Neuronal stem cell (in vitro differentiated cells): Measurements from ENCODE around the gene BBS9.

Experiments used
- DNase-seq: peaks from one replicate; pipeline ENCODE4 v3.0.0-alpha.2; 2013; ENCODE audit warnings: low spot score
- H2AFZ ChIP-seq: one replicate; pipeline ENCODE4 v1.6.1; 2013; ENCODE audit warnings: mild to moderate bottlenecking, low read length, inconsistent platforms
- H2AK5ac ChIP-seq: 2 replicates; pipeline ENCODE4 v1.6.1; 2013; ENCODE audit warnings: low read depth, mild to moderate bottlenecking, inconsistent platforms, low read length, moderate library complexity, mixed read lengths
- H2BK120ac ChIP-seq: 2 replicates; pipeline ENCODE4 v1.6.1; 2013; ENCODE audit warnings: low read depth, mild to moderate bottlenecking, inconsistent platforms, low read length, moderate library complexity, mixed read lengths
- H2BK12ac ChIP-seq: one replicate; pipeline ENCODE4 v1.6.1; 2013; ENCODE audit warnings: low read length, inconsistent platforms
- H2BK15ac ChIP-seq: 2 replicates; pipeline ENCODE4 v1.6.1; 2013; ENCODE audit warnings: mild to moderate bottlenecking, low read length, inconsistent platforms, mixed read lengths
- H2BK5ac ChIP-seq: one replicate; pipeline ENCODE4 v1.6.1; 2013; ENCODE audit warnings: inconsistent platforms, mild to moderate bottlenecking, low read length, moderate library complexity
- H3K14ac ChIP-seq: one replicate; pipeline ENCODE4 v1.6.1; 2013; ENCODE audit warnings: low read length, inconsistent platforms
- H3K18ac ChIP-seq: 2 replicates; pipeline ENCODE4 v1.6.1; 2013; ENCODE audit warnings: low read length, inconsistent platforms
- H3K23ac ChIP-seq: 2 replicates; pipeline ENCODE4 v1.6.1; 2013; ENCODE audit warnings: low read depth, mild to moderate bottlenecking, mixed read lengths, low read length, inconsistent platforms; ENCODE audit not compliant: poor library complexity
- H3K27ac ChIP-seq: replicated peaks from 3 replicates; pipeline ENCODE4 v1.5.1; 2013; ENCODE audit warnings: low read length, inconsistent platforms
- H3K27me3 ChIP-seq, 3 experiments: 2 replicates each; pipeline ENCODE4 v1.6.1; 2013; ENCODE audit warnings: low read length in 3 of 3, mild to moderate bottlenecking in 2 of 3, inconsistent platforms in 1 of 3, low read depth in 1 of 3, mixed read lengths in 1 of 3, moderate library complexity in 1 of 3; ENCODE audit not compliant: control insufficient read depth in 3 of 3, insufficient read depth in 3 of 3
- H3K36me3 ChIP-seq, 2 donors: replicated peaks in 1 of 2; 2 replicates each; pipeline ENCODE4 v1.6.1; 2013; ENCODE audit warnings: low read length in 2 of 2; ENCODE audit not compliant: control insufficient read depth in 2 of 2, insufficient read depth in 2 of 2
- H3K4ac ChIP-seq: 2 replicates; pipeline ENCODE4 v1.6.1; 2013; ENCODE audit warnings: inconsistent platforms, mild to moderate bottlenecking, low read length, moderate library complexity
- H3K4me1 ChIP-seq, 2 donors: 1 replicate in 1 of 2; 2 replicates in 1 of 2; pipeline ENCODE4 v1.6.1; 2013; ENCODE audit warnings: low read length in 2 of 2, low read depth in 1 of 2; ENCODE audit not compliant: control insufficient read depth in 2 of 2, insufficient read depth in 1 of 2
- H3K4me2 ChIP-seq: one replicate; pipeline ENCODE4 v1.6.1; 2013; ENCODE audit warnings: mild to moderate bottlenecking, low read length, inconsistent platforms; ENCODE audit not compliant: insufficient read depth, poor library complexity, severe bottlenecking
- H3K4me3 ChIP-seq, 2 donors: 2 replicates each; pipeline ENCODE4 v1.5.1; 2013; ENCODE audit warnings: low read length in 2 of 2, mild to moderate bottlenecking in 2 of 2, inconsistent platforms in 1 of 2, moderate library complexity in 1 of 2
- H3K79me1 ChIP-seq: one replicate; pipeline ENCODE4 v1.6.1; 2013; ENCODE audit warnings: low read depth, mild to moderate bottlenecking, inconsistent platforms, low read length, moderate library complexity
- H3K9ac ChIP-seq: one replicate; pipeline ENCODE4 v1.6.1; 2013; ENCODE audit warnings: mild to moderate bottlenecking, low read depth, low read length, inconsistent platforms; ENCODE audit not compliant: poor library complexity
- H3K9me3 ChIP-seq, 2 donors: replicated peaks in 1 of 2; 2 replicates each; pipeline versions ENCODE3 to v1.6.1; 2013; ENCODE audit warnings: low read length in 2 of 2, mild to moderate bottlenecking in 2 of 2, inconsistent platforms in 1 of 2, low read depth in 1 of 2, mixed read lengths in 1 of 2, moderate library complexity in 1 of 2; ENCODE audit not compliant: control insufficient read depth in 2 of 2, insufficient read depth in 1 of 2
- H4K8ac ChIP-seq: one replicate; pipeline ENCODE4 v1.6.1; 2013; ENCODE audit warnings: low read depth, mild to moderate bottlenecking, inconsistent platforms, low read length, moderate library complexity
- H4K91ac ChIP-seq: one replicate; pipeline ENCODE4 v1.6.1; 2013; ENCODE audit warnings: low read length, low read depth, mild to moderate bottlenecking, inconsistent platforms; ENCODE audit not compliant: poor library complexity
- WGBS, 2 donors: extraction: QIAGEN DNeasy Blood & Tissue Kit; methylation state at CpG; one replicate each; pipeline ENCODE4 v1.1.7; 2013; ENCODE audit warnings: missing lambda C conversion rate in 2 of 2, mixed read lengths in 1 of 2; ENCODE audit not compliant: insufficient read length in 2 of 2, insufficient replicate concordance in 1 of 2; ENCODE audit errors: extremely low coverage in 2 of 2; 5-methylcytosine and 5-hydroxymethylcytosine counted together

Gene BBS9

GRCh38 chr7:33191340-33191739 is 62.0 kb downstream of the BBS9 start:
- Histone ChIP-seq H3K79me1 (no peaks in the 10 kb centered on the region), H3K14ac (no peak overlapping the region), H3K9ac (no peak overlapping the region), H3K9me3 (no peaks in the 10 kb centered on the region), H3K23ac (no peak overlapping the region), H3K4ac (no peak overlapping the region), H2BK15ac (no peak overlapping the region), H3K4me1 (peaks cover 0 to 1% of the 10 kb centered on the region in 2 donors), H2BK5ac (no peak overlapping the region), H2AK5ac (no peak overlapping the region), H4K91ac (no peak overlapping the region), H4K8ac (no peak overlapping the region), H2BK120ac (no peak overlapping the region), H3K27ac (no peak overlapping the region), H3K27me3 (no peaks in the 10 kb centered on the region), H3K36me3 (no peaks in the 10 kb centered on the region), H2AFZ (no peak overlapping the region), H3K18ac (no peak overlapping the region), H3K4me2 (no peak overlapping the region), H2BK12ac (no peak overlapping the region), H3K4me3 (no peak overlapping the region)
- DNase-seq = no peak

GRCh38 chr7:33192695-33193291 is 63.4 kb downstream of the BBS9 start:
- Histone ChIP-seq H2BK12ac (no peak overlapping the region), H2BK15ac (no peak overlapping the region), H4K91ac (no peak overlapping the region), H3K79me1 (no peaks in the 10 kb centered on the region), H3K4me2 (no peak overlapping the region), H2AK5ac (no peak overlapping the region), H4K8ac (no peak overlapping the region), H3K18ac (no peak overlapping the region), H3K9ac (no peak overlapping the region), H2BK5ac (no peak overlapping the region), H2AFZ (no peak overlapping the region), H3K4me3 (no peak overlapping the region), H3K9me3 (no peaks in the 10 kb centered on the region), H3K23ac (no peak overlapping the region), H3K27me3 (no peaks in the 10 kb centered on the region), H3K27ac (no peak overlapping the region), H3K14ac (no peak overlapping the region), H3K36me3 (no peaks in the 10 kb centered on the region), H3K4ac (no peak overlapping the region), H3K4me1 (peaks cover 0 to 1% of the 10 kb centered on the region in 2 donors), H2BK120ac (no peak overlapping the region)
- no CpG with 5 or more reads among the region's 2 CpGs for WGBS, 2 donors
- DNase-seq = no peak

- no peak overlapping the region for H2BK120ac ChIP-seq
- no peak overlapping the region for H3K4me3 ChIP-seq
- H2BK12ac ChIP-seq = no peak overlapping the region
- no peak overlapping the region for H2BK5ac ChIP-seq
- H2AK5ac ChIP-seq = no peak overlapping the region
- no peak overlapping the region for H3K14ac ChIP-seq
- no peak overlapping the region for H3K27ac ChIP-seq
- no peak overlapping the region for H3K9ac ChIP-seq
- DNase-seq = no peak
- no peaks in the 10 kb centered on the region for H3K27me3 ChIP-seq
- H3K4ac ChIP-seq = no peak overlapping the region
- peaks cover 0 to 1% of the 10 kb centered on the region in 2 donors for H3K4me1 ChIP-seq
- H3K9me3 ChIP-seq = no peaks in the 10 kb centered on the region
- WGBS, 2 donors = no CpG with 5 or more reads among the region's 3 CpGs
- no peak overlapping the region for H2AFZ ChIP-seq
- H3K23ac ChIP-seq = no peak overlapping the region
- H3K4me2 ChIP-seq = no peak overlapping the region
- H3K18ac ChIP-seq = no peak overlapping the region
- H4K8ac ChIP-seq = no peak overlapping the region
- H4K91ac ChIP-seq = no peak overlapping the region
- H3K36me3 ChIP-seq = no peaks in the 10 kb centered on the region
- H3K79me1 ChIP-seq = no peaks in the 10 kb centered on the region
- H2BK15ac ChIP-seq = no peak overlapping the region
Observed at GRCh38 chr7:33193308-33193864, 64.0 kb downstream of the BBS9 start.

DNA sequence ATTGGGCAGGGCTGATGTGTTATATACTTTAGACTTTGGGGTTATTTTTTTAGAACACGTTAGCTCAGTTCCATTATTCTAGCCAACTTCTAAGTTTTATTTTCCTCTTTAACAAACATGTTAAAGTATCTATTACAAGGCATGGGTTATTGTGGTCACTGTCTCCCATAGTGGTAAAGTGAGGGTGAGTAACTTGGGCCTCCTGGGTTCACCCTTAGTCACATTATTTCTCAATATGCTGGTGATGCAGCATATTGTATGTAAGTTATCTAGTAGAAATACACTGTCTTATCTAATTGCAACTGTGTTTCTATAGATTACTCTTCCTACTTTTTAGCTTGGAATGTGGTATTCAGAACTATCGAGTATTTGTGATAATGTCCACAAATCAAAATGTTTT is 65.9 kb downstream of the BBS9 start:
- Histone ChIP-seq H2BK120ac (no peak overlapping the region), H4K91ac (no peak overlapping the region), H3K27me3 (no peaks in the 10 kb centered on the region), H3K4ac (no peak overlapping the region), H3K23ac (no peak overlapping the region), H2AFZ (no peak overlapping the region), H4K8ac (no peak overlapping the region), H3K4me1 (peaks cover 0 to 1% of the 10 kb centered on the region in 2 donors), H2AK5ac (no peak overlapping the region), H3K4me3 (no peak overlapping the region), H3K18ac (no peak overlapping the region), H3K79me1 (no peaks in the 10 kb centered on the region), H2BK12ac (no peak overlapping the region), H3K4me2 (no peak overlapping the region), H2BK15ac (no peak overlapping the region), H3K27ac (no peak overlapping the region), H3K9ac (no peak overlapping the region), H3K9me3 (no peaks in the 10 kb centered on the region), H3K14ac (no peak overlapping the region), H3K36me3 (no peaks in the 10 kb centered on the region), H2BK5ac (no peak overlapping the region)
- no CpG with 5 or more reads among the region's 2 CpGs for WGBS, 2 donors
- DNase-seq = no peak
